GM12864 (cell line): ENCODE measurements around the gene ZFP1.

Source experiments
- DNase-seq: peaks from one replicate; pipeline ENCODE4 v3.0.0-alpha.2; 2011; ENCODE audit warnings: low read depth
- H3K4me3 ChIP-seq: 2 replicates; pipeline ENCODE4 v1.5.1; 2011; ENCODE audit warnings: mild to moderate bottlenecking, low read depth, low read length, control low read depth
- TF ChIP-seq, protein P1 (sequence below): IDR thresholded peaks from 2 replicates; pipeline ENCODE4 v1.5.1; 2011; ENCODE audit warnings: low read depth, mild to moderate bottlenecking, moderate library complexity, low read length, control low read depth, inconsistent platforms; ENCODE audit errors: missing control alignments

Gene ZFP1

DNA sequence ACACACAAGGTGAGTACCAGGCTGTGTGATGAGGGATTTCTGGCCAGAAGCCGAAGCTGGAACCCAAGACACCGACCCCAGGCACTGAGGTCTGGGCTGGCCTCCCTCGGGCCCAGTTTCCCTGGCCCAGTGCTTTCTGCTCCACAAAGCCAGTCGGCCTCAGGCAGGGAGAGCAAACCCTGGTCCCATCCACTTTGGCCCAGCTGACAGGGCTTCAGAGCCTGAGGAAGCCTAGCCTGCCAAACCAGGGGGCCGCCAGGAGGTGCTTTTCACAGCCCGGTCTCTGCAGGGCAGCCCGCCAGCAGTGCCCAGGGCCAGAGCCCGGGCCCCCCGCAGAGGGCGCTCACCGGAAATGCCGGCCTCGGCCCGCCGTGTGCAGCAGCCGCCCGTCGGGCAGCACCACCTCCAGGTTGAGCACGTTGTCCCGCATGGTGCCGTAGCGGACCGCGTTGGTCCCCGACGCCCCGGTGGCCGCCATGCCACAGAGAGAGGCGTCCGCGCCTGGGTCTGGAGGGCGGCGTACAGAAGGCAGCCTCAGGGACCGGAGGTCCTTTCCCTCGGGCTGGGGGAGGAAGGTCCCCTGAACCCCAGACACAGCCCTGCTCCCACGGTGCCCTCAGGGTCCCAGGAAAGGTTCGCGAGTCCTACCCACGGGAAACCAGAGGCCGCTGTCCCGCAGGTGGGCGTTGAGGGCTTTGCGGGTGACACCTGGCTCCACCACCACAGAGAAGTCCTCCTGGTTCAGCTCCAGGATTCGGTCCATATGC, 34.0 kb upstream of the ZFP1 start:
- TF ChIP-seq, protein P1, sequence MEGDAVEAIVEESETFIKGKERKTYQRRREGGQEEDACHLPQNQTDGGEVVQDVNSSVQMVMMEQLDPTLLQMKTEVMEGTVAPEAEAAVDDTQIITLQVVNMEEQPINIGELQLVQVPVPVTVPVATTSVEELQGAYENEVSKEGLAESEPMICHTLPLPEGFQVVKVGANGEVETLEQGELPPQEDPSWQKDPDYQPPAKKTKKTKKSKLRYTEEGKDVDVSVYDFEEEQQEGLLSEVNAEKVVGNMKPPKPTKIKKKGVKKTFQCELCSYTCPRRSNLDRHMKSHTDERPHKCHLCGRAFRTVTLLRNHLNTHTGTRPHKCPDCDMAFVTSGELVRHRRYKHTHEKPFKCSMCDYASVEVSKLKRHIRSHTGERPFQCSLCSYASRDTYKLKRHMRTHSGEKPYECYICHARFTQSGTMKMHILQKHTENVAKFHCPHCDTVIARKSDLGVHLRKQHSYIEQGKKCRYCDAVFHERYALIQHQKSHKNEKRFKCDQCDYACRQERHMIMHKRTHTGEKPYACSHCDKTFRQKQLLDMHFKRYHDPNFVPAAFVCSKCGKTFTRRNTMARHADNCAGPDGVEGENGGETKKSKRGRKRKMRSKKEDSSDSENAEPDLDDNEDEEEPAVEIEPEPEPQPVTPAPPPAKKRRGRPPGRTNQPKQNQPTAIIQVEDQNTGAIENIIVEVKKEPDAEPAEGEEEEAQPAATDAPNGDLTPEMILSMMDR, result no peak
- DNase-seq, result no peak
- H3K4me3 ChIP-seq, result no peak overlapping the region

DNA sequence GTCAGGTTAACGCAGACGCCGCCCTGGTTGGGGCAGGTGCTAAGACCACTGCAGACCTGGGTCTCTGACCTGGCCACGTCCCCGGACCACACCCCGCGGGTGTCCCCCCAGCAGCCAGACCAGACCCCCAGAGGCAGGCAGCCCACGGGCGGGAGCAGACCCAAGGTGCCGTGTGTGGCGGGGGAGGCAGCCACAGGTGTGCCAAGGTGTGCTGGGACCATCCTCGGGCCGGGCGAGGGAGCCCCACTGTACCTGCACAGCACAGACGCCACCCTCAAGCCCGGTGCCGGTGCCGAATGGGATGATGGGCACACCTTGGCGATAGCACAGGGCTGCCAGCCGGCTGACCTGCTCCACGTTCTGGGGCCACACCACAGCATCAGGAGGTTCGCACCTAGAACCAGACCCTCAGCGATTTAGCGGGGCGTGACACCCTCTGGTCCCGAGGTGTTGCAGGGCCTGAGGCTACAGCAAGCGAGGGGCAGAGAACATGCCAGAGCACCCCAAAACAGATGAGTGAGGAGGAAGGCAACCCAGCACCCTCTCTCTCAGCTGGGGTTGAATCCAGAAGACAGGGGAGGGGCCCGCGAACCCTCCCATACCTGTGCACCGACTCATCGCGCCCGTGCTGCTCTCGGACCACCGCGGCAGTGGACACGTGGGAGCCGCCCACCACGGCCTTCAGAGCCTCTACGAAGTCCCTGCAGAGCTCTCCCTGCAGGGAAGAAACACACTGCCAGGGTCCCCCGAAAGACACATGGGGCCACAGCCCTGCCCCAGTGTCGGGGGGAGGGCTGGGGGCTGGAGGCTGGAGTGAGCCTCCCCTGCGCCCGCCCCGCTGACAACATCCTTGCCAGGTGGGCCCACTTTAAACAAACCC, 33.1 kb upstream of the ZFP1 start:
- TF ChIP-seq, protein P1, result no peak
- no peak overlapping the region for H3K4me3 ChIP-seq
- DNase-seq, result no peak

DNA sequence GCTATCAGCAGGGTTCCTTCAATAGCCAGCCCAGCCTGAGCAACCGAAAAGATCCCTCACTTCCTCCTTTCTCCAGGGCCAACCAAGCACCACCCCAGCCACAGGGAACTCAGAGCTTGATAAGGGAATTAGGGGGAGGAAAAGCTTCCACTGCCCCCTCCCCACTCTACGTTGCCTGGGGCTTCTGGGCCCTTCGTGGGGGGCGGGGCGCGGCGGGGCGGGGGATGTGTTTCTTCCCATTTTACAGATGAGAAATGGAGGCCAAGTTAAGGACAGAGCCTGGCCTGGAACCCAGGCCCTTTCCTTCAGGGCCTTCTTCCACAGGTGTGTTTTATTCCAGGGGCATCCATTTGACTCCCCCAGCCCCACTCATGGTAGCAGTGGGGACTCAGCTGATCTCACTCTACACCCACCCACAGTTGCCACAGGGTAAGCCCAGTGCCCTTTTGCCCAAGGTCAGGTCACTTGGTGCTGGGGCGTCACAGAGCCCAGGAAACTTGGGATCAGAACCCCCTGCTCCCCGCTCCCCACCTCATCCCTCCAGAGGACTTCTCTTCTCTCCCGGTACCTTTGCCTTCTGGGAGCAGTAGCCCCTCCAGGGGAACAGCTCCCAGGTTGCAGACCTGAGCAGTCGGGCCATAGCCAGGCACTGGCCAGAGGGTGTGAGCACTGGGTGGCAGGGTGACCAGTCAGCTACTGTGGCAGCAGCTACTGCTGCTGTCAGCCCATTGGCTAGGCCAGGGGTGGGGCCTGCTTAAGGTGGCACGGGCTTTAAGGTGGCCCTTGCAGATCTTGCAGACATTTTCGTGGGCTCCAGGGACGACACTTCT, 32.0 kb upstream of the ZFP1 start, which contains the start of gene LDHD:
Gene LDHD (minus strand): TSS at position 700 of the 830 bp plus-strand sequence. CDS start 60 bp downstream, at position 640.
- no peak for DNase-seq
- TF ChIP-seq, protein P1, result no peak
- no peak within 1 kb of the TSS for H3K4me3 ChIP-seq

DNA sequence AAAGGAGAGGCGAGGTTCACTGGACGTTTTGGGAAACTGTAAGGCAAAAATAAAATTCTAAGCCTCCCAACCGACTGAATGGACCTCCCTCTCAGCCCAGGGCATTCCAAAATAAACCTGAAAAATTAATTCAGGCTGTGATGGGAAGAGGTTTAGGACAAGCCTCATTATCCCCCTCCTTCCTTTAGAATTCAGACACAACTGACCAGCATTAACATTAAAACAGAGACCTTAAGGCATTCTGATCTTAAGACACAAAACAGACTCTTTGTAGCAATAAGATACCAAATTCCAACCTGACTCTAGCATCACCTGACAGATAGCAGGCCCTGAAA, 31.4 kb upstream of the ZFP1 start:
- DNase-seq, result no peak
- no peak overlapping the region for H3K4me3 ChIP-seq

DNA sequence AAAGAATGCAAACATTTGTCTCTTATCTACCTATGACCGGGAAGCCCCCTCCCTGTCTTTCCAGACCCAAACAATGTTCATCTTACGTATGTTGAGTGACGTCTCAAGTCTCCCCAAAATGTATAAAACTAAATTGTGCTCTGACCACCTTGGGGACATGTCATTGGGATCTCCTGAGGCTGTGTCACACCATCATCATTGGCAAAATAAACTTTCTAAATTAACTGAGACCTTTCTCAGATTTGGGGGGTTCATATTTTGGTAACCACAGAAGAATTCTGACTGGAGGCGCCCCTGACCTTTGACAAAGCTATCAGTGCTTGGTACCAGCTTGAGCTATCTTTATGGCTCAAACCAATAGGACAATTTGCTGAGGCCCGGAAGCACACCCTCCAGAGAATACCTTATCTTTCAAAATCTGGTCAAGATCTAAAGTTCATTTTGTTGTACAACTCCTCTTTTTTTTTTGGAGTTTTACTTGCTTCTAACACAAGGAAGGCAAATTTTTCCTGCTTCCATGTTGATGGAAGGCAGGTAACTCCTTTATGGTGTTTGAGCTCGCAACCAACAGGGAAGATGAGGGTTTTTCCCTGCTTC, 29.3 kb upstream of the ZFP1 start:
- DNase-seq, result no peak
- no peak overlapping the region for H3K4me3 ChIP-seq
- TF ChIP-seq, protein P1, result no peak

More for the DNA sequence above, 31.4 kb upstream of the ZFP1 start:
- TF ChIP-seq, protein P1, result no peak

DNA sequence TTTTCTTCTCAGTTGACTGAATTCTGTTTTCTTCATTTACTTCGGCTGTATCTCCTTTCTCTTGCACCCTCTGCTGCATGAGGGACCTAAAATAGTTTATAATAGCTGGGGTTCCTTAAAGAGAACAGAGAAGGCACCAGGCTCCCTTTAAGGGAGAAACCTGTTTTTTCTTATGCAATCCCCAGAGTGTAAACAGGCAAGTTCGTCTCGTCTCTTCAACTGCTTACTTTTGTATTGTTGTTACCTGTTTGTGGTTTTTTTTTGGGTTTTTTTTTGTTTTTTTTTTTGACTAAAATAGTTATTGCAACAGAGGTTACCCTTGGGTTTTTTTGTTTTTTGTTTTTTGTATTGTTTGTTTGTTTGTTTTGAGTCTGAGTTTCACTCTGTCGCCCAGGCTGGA, 28.1 kb upstream of the ZFP1 start:
- no peak overlapping the region for H3K4me3 ChIP-seq
- no peak for DNase-seq
- TF ChIP-seq, protein P1, result no peak
